Stimulated activated effector memory CD8-positive, alpha-beta T cell treated with anti-CD3 and anti-CD28 coated beads, Interleukin-12 subunit alpha, Interleukin-12 subunit beta, amount 100 ng/mL, for 72 hours (primary cell): ENCODE results near the gene TFAP2B.

Source experiments
- ATAC-seq: fragments of 150-1000 bp; cut with Tn5 transposase; 2 replicates; pipeline ENCODE4 v1.10.0; 2021
- DNase-seq, 2 donors: peaks; one replicate each; pipeline ENCODE4 v3.0.0; 2021 to 2022; ENCODE audit warnings: low spot score in 2 of 2
- H3K27ac Mint-ChIP-seq: one replicate; pipeline ENCODE4 v1.8.0; 2022; ENCODE audit warnings: mild to moderate bottlenecking, mixed read lengths
- H3K36me3 Mint-ChIP-seq: one replicate; pipeline ENCODE4 v1.8.0; 2022; ENCODE audit warnings: mild to moderate bottlenecking, mixed read lengths
- H3K4me1 Mint-ChIP-seq: one replicate; pipeline ENCODE4 v1.8.0; 2022; ENCODE audit warnings: mixed read lengths
- H3K4me3 Mint-ChIP-seq: one replicate; pipeline ENCODE4 v1.8.0; 2022; ENCODE audit warnings: mild to moderate bottlenecking, mixed read lengths
- H3K9me3 Mint-ChIP-seq: one replicate; pipeline ENCODE4 v1.8.0; 2022; ENCODE audit warnings: mixed read lengths

Gene TFAP2B

DNA sequence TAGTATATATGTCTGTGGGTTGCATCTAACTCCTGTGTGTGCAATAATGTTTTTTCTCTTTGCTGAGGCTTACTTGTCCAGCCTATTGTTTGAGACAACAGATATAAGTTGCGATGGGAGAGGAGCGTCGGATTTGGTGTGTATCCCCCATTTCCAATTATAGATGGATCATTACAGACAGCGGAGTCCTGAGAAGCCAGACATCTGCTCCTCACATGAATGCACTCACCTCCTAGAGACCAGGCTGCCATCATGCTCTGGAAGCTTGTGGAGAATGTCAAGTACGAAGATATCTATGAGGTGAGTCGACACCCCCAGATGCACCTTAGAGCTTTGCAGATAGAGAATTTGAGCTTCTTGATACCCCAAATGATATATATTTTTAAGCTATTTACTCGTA lies at the start of gene TFAP2B:
Gene TFAP2B, plus strand, starts transcription at position 199 of the 400 bp plus-strand sequence. Its CDS starts 21 bp downstream, at position 220.
- H3K4me1 Mint-ChIP-seq: peaks cover 21% of the 10 kb centered on the region
- H3K4me3 Mint-ChIP-seq: no peak within 1 kb of the TSS
- no peaks in the 10 kb centered on the region for H3K9me3 Mint-ChIP-seq
- DNase-seq: no peak
- ATAC-seq: no peak
- no peaks in the 10 kb centered on the region for H3K36me3 Mint-ChIP-seq
- H3K27ac Mint-ChIP-seq: no peak within 1 kb of the TSS

DNA sequence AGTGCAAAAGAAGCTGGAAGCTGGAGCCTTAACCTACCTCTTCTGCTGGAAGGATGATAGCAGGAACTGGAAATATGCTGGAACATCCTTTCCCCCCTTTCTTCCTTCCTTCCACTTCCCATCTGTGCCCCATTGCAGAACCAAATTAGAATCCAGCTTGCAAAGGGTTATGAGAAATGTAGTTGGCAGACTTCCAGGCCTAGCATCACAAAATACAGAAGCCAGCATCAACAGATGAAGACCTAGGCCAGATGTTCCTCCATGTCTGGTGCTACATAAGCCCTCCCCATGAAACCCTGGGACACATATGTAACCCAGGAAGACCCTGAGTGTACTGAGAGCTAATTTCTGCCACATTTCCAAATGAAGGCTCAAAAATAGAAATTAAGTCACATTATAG lies 40.0 kb upstream of the TFAP2B start:
- ATAC-seq: no peak
- no peak overlapping the region for H3K27ac Mint-ChIP-seq
- no peak for DNase-seq
- H3K4me3 Mint-ChIP-seq: no peak overlapping the region
- H3K36me3 Mint-ChIP-seq: no peaks in the 10 kb centered on the region
- peaks cover 6% of the 10 kb centered on the region for H3K9me3 Mint-ChIP-seq
- no peaks in the 10 kb centered on the region for H3K4me1 Mint-ChIP-seq

DNA sequence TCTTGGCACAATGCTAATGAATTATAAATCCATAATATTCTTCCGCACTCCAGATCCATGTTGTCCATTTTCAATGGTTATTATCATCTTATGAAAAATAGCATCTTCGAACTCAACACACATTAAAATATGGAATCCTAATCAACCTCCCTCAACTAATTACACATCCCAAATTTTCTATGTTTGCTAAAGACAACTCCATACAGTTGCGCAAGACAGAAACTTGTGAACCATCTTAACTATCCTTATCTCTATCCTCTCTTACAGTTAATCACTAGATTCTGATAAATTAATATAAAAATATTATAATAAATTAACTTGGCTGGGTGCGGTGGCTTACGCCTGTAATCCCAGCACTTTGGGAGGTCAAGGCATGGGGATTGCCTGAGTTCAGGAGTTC lies 38.3 kb upstream of the TFAP2B start:
- Mint-ChIP-seq H3K9me3 (peaks cover 6% of the 10 kb centered on the region), H3K4me3 (no peak overlapping the region), H3K4me1 (no peaks in the 10 kb centered on the region), H3K27ac (no peak overlapping the region), H3K36me3 (no peaks in the 10 kb centered on the region)
- no peak for ATAC-seq
- no peak for DNase-seq

DNA sequence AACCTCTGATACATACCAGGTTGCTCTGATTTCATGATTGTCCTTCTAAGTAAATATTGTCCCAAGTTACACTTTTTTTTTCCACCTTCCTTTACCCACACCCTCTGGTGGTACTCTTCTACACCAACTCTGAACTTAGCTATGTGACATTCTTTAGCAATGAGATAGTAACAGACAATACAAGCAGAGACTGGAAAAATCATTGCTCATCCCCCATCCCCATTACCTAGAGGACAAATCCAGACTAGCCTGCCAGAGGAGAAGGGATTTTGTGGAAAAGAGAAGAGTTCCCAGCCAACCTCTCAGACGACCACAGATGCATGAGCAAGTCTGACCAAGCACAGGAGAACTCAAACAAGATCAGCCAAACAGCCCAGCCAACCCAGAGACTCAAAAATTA lies 32.8 kb upstream of the TFAP2B start:
- ATAC-seq (no peak), DNase-seq (no peak)
- Mint-ChIP-seq H3K27ac (no peak overlapping the region), H3K4me1 (no peaks in the 10 kb centered on the region), H3K36me3 (no peaks in the 10 kb centered on the region), H3K4me3 (no peak overlapping the region), H3K9me3 (peaks cover 4% of the 10 kb centered on the region)

DNA sequence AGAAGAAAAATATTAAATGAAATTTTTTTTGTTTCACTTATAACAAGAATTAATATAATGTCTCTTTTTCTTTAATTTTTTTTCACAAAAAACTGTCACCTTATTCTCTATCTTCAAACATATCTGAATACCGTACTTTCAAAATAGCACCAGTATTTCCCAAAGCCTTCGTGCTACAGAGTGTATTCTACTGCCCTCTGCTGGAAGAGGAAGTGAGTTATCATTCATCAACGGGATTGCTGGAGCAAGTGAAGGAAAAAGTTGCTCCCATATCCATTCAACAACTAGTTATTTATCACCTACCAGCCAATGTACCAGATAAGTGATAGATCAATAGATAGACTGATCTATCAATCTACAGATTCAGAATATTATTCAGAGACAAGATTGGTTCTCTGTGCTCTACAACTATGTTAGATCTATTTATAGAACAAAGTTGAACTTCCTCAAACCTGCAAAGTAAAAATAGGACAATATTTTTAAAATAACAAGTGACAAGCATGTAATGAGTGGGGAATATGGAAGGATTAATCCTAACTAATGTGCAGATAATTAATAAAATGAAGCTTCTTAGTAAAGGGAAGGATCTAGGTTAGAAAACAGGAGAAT lies 26.7 kb upstream of the TFAP2B start:
- Mint-ChIP-seq H3K4me3 (no peak overlapping the region), H3K27ac (no peak overlapping the region), H3K36me3 (no peaks in the 10 kb centered on the region), H3K4me1 (no peaks in the 10 kb centered on the region), H3K9me3 (peaks cover 14% of the 10 kb centered on the region)
- no peak for DNase-seq
- ATAC-seq: no peak

DNA sequence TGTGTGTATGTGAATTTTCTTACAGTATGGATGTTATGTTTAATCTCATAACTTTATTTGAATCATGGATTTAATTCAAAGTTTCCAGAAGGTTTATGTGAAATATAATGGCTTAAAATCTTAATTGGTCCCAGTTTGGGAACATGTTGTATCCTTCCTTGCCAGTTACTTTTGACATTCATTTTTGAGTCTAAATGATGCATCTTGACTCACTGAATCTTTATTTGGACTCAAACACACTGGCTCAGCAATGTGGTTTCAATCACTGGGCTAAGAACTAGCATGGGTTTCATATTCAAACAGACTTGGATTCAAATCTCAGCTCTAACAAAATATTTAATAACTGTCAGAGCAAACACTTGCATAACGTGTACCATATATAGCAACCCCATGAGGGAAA lies 25.9 kb upstream of the TFAP2B start:
- H3K4me1 Mint-ChIP-seq: no peaks in the 10 kb centered on the region
- H3K36me3 Mint-ChIP-seq: no peaks in the 10 kb centered on the region
- no peak overlapping the region for H3K4me3 Mint-ChIP-seq
- H3K9me3 Mint-ChIP-seq: peaks cover 10% of the 10 kb centered on the region
- no peak overlapping the region for H3K27ac Mint-ChIP-seq
- ATAC-seq: no peak
- DNase-seq: no peak

DNA sequence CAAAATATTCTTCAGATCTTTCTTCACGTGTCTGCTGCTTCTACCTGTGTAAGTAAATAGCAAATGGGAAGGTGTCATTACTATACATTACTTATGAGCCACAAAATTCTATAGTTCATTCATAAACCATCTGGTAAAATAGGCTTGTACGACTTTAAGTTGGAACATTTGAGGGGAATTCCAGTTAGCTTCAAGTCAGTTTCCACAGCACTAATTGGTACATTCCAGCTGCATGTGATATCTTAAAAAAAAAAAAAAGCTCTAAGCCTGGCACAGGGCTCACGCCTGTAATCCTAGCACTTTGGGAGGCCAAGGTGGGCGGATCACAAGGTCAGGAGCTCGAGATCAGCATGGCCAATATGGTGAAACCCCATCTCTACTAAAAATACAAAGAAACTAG lies 23.1 kb upstream of the TFAP2B start:
- H3K4me1 Mint-ChIP-seq: no peaks in the 10 kb centered on the region
- H3K9me3 Mint-ChIP-seq: peaks cover 12% of the 10 kb centered on the region
- DNase-seq: no peak
- no peak for ATAC-seq
- no peak overlapping the region for H3K27ac Mint-ChIP-seq
- no peak overlapping the region for H3K4me3 Mint-ChIP-seq
- no peaks in the 10 kb centered on the region for H3K36me3 Mint-ChIP-seq

DNA sequence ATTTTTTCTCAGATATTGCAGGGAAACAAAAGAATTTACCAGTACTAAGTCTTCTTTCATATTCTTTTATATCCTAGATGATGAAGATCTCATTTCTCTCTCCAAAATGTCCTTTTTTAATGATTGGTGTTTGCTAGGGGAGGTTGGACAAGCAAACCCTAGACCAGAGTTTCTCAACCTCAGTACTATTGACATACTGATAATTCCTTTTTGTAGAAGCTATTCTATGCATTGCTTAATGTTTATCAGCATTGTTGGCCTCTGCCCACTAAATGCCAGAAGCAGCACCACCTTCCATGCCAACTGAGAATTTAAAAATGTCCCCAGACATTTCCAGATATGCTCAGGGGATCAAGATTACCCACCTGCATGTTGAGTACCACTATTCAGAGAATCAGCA lies 14.4 kb upstream of the TFAP2B start:
- DNase-seq: no peak
- no peaks in the 10 kb centered on the region for H3K36me3 Mint-ChIP-seq
- H3K4me3 Mint-ChIP-seq: no peak overlapping the region
- no peak for ATAC-seq
- H3K27ac Mint-ChIP-seq: no peak overlapping the region
- peaks cover 5% of the 10 kb centered on the region for H3K9me3 Mint-ChIP-seq
- no peaks in the 10 kb centered on the region for H3K4me1 Mint-ChIP-seq

DNA sequence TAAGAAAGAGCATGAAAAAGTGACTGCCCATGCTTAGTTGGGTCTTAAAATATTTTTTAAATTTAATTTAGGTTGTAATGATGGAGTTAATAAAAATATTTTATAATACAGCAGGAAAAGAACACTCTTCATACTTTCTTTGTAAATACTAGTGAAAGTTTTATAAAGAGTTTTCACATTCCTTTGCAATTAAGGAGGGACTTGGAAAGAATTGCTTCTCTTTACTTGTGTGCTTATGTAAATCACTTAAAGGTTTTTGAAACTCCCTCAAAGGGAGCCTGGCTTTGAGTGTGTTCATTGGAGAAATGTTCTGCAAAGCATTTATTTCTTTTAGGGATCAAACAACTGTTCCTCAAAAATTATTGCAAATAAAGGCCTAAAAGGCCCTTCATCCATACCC lies 11.6 kb upstream of the TFAP2B start:
- Mint-ChIP-seq H3K4me3 (no peak overlapping the region), H3K36me3 (no peaks in the 10 kb centered on the region), H3K4me1 (no peaks in the 10 kb centered on the region), H3K9me3 (peaks cover 5% of the 10 kb centered on the region), H3K27ac (no peak overlapping the region)
- no peak for DNase-seq
- ATAC-seq: no peak

DNA sequence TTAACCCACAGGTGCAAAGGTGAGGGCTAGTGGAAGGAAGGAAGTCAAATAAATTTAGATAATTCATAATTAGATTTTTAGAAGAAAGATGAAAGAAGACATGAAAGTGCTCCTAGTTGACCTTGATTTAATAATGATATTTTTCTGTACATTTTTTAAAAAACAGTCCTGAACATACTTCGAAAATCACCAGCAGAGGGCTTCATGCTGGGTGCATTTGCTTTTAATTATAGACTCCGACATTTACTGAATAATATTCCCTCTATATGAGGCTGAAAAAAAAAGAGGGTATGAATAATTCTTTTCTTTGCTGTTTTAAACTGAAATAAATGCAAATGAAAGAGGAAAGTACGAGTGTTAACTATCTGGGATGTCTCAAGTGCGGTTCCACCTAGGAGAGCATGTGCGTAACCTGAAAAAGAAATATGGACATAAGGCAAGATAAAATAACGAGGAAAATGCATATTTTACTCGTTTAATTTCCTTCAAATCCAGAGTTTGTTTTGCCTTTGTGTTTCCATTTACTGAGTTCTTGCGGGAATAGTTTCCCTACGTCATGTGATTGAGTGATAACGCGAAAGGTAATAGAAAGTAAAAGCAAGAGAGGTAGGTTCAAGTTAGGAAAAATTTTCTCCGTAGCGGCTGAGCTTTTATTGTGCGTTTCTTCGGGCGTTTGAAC lies 3.1 kb upstream of the TFAP2B start:
- Mint-ChIP-seq H3K9me3 (no peaks in the 10 kb centered on the region), H3K4me3 (peak overlapping the region; percentile 52), H3K4me1 (peaks cover 21% of the 10 kb centered on the region), H3K36me3 (no peaks in the 10 kb centered on the region), H3K27ac (no peak overlapping the region)
- no peak for DNase-seq
- no peak for ATAC-seq

DNA sequence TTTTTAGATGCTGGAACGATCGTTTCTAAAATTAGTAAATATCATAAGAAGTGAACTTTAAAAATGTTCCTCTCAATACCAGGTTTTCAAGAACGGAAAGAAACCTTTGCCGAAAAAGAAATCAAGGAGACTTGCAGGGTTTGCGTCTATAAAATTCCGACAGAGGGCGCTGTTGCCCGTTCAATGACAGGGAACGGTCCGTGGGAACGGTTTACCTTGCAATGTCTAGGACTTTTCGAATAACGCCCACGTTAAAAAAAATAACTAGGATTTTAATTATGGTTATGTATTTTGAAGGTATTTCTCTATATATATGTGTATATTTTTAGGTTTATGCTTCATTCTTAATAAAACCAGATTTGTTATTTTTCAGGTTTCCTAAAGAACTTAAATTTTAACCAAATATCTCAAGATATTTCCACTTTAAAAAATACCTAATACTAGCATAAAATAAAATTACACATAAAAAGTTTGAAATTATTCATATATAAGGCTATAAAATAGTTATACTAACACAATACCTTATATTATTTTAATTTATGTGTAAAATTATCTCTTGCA lies 2.5 kb upstream of the TFAP2B start:
- no peak for ATAC-seq
- peaks cover 21% of the 10 kb centered on the region for H3K4me1 Mint-ChIP-seq

DNA sequence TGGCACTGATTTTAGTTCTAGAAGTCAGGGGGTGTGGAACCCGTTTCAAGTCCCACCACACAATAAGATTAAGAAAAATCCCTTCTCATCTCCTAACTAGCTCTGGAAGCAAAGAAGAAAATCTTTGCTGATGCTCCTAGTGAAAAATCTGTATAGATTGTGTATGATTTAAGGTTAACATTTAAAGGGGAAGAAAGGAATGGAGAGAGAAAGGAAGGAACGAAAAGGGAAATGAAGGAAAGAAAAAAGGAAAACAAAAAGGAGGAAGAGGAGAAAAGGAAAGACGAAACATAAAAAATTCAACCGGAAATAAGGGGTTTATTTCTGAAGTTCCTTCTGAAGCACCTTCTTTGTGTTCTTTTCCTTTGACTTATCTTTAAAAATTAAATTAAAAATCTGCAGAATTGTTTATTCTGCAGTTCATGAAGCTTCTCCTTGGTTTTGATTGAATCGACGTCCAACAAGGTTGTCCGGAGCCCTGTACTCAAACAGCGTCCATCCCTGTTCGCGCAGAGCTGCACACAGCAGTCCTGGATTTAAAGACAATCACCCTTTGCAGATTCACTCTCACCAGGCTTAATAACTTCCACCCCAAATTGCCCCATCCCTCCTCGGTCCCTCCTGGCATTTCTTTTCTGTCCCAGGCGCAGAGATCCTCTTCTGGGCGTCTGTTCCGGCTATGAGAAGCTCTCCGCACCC lies 1.6 kb upstream of the TFAP2B start:
- H3K27ac Mint-ChIP-seq: no peak overlapping the region
- ATAC-seq: no peak
- no peak overlapping the region for H3K4me3 Mint-ChIP-seq
- H3K36me3 Mint-ChIP-seq: no peaks in the 10 kb centered on the region
- peaks cover 21% of the 10 kb centered on the region for H3K4me1 Mint-ChIP-seq
- DNase-seq: no peak
- H3K9me3 Mint-ChIP-seq: no peaks in the 10 kb centered on the region

More for the DNA sequence above, 2.5 kb upstream of the TFAP2B start:
- DNase-seq: peak in 1 of 2 donors; percentile 65
- no peak overlapping the region for H3K27ac Mint-ChIP-seq
- H3K4me3 Mint-ChIP-seq: peak overlapping the region; percentile 52
- H3K36me3 Mint-ChIP-seq: no peaks in the 10 kb centered on the region
- H3K9me3 Mint-ChIP-seq: no peaks in the 10 kb centered on the region

DNA sequence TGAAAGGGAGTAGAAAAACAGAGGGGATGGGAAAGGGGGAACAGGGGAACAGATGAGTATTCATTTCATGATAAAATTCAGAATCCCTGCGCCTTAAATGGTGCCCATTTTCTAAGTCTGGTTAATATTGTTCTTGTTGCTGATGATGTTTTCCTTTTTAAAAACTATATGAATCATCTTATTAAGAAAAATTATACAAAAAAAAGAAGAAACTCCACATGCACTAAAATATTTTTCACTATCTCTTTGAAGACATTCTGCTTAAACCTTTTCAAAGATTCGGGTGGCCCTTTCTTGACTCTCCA lies 1.1 kb upstream of the TFAP2B start:
- no peaks in the 10 kb centered on the region for H3K36me3 Mint-ChIP-seq
- H3K9me3 Mint-ChIP-seq: no peaks in the 10 kb centered on the region
- no peak for DNase-seq
- no peak overlapping the region for H3K4me3 Mint-ChIP-seq
- H3K27ac Mint-ChIP-seq: no peak overlapping the region
- H3K4me1 Mint-ChIP-seq: peaks cover 21% of the 10 kb centered on the region
- ATAC-seq: no peak

DNA sequence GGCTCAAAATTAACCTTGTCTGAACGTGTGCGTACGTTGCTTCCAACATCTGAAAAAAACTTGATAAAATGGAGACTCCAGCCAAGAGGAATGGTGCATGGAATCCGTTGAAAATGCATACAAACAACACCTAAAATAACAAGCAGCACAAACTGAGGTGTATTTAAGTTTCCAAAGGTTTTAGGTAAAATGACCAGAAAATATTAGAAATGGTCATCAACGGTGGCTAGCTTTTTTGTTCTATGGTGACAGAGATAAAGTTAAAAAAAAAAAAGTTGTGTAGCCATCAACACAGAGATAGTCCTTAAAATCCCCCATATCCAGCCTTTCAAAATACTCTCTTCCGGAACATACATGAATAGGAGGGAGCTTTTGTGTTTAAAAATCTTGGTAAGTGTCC lies 651 bp upstream of the TFAP2B start:
- Mint-ChIP-seq H3K27ac (no peak overlapping the region), H3K4me3 (no peak overlapping the region), H3K4me1 (peaks cover 21% of the 10 kb centered on the region), H3K36me3 (no peaks in the 10 kb centered on the region), H3K9me3 (no peaks in the 10 kb centered on the region)
- no peak for ATAC-seq
- DNase-seq: no peak

DNA sequence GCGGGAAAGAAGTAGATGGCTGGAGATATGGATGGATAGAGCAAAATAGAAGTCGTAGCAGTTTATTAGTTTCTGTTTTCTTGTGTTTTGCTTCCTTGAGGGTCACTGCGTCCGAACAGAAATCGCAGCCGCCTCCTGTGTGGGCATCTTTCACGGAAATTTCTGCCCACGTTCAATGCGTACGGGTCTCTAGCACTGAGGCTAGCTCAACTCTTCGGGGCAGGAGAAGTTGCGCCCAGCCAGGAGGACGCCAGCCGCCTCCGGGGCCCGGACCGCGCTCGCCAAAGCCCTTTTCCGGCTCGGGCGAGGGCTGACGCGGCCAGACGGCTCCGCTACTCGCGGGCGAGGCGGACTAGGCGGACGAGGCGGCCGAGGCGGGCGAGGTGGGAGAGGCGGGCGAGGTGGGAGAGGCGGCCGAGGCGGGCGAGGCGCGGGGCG lies 814 bp downstream of the TFAP2B start:
- Mint-ChIP-seq H3K4me1 (peaks cover 21% of the 10 kb centered on the region), H3K27ac (no peak overlapping the region), H3K9me3 (no peaks in the 10 kb centered on the region), H3K36me3 (no peaks in the 10 kb centered on the region), H3K4me3 (no peak overlapping the region)
- ATAC-seq (no peak), DNase-seq (no peak)
